Measurements from ENCODE around the gene MELTF. TPM values are rescaled to one million over a fixed set of nuclear protein-coding genes. Genes with fewer than 3 reads are reported as not detected.

The MELTF gene
- total RNA-seq, 1 experiment from 2014 or later = 7.3 TPM

DNA sequence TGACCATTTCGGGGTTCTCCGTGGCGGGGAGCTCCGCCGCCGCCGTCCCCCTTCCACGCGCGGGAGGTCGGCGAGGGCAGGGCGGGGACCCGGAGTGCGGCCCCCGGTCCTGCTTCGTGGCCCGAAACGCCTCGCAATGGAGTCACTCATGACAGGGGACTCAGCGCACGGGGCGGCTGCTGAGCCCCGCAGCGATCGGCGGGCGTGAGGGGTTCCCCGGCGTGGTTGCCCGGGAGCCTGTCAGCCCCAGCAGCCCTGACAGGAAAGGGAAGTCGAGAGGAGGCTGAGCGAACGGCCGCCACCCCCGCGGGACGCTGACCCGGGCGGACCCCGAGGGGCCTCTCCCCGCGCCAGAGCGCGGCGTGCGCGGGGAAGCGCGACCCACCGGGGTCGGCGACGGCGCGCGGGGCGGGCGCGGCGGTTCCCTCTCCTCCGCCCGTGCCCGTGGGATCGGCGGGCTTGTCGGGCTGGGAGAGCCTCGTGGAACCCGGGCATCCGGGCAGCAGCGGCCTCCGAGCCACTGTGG, 60.4 kb downstream of the MELTF start:
- peaks cover 10% of the 10 kb centered on the region for H3K4me1 Mint-ChIP-seq

DNA sequence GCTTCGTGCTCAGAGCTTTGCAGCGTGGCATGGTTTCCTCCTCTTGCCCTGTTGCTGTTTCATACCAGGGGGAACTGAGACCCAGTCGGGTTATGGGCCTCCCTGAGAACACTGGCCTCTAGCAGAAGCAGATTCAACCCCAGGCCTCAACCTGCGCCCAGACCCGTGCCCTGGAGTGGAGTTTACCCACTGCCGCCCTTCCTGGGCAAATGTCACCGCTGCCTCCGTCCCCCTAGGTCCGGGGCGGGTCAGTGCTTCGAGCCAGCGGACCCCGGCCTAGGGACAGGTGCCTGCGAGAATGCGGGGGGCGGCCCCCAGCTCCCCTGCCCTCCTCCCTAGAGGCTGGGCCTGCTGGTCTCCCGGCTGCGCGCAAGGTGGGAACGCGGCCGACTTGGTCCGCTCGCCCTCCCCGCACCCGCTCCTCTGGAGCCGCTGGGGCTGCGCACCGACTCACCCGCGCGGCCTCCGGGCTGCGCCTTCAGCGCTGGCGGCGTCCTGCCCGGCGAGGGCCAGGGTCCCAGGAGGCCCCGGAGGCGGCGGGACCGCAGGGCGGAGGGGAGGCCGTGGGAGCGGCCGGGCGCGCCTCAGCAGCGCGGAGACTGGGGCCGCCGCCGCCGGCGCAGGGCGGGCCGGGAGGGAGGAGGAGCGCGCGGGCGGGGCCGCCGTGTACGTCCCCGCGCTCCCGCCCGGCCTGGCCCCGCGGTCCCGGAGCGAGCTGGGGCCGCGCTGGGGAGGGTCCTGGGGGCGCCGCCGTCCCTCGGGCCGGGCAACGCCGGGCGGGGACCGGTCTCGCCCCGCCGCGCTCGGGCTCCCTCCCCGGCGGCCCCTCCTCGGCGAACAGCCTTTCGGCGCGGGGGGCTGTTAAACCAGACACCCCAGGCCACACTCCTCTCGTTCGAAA, 61.1 kb downstream of the MELTF start, which contains the start of gene PIGZ:
PIGZ (minus strand) TSS at position 601 of the 901 bp plus-strand sequence. CDS start 16,802 bp downstream, outside the sequence.
- Mint-ChIP-seq H3K27me3 (ENCODE audit: low read depth) (peaks cover 74% of the 10 kb centered on the region), H3K27ac (no peak within 1 kb of the TSS), H3K4me3 (peak within 1 kb of the TSS; percentile 66), H3K4me1 (peaks cover 10% of the 10 kb centered on the region), H3K9me3 (peaks cover 3% of the 10 kb centered on the region; the same call in 1 of the 2 replicates), H3K36me3 (peaks cover 3% of the 10 kb centered on the region; the same call in 1 of the 2 replicates)
- TF ChIP-seq CBFB (CRISPR knock-in tag; IDR thresholded peaks at IDR 0.05; ENCODE audit: low read depth) (0 out of 2 replicates have a peak, but pooled peaks have one; percentile 1), ZNF263 (CRISPR knock-in tag; IDR thresholded peaks at IDR 0.05; ENCODE audit: low read depth) (no peak), CREM (CRISPR knock-in tag; IDR thresholded peaks at IDR 0.05) (0 out of 2 replicates have a peak, but pooled peaks have one; percentile 26), FOXP1 (CRISPR knock-in tag; IDR thresholded peaks at IDR 0.05; ENCODE audit: borderline replicate concordance) (0 out of 2 replicates have a peak, but pooled peaks have one; percentile 34)
- TF ChIP-seq, protein P1, sequence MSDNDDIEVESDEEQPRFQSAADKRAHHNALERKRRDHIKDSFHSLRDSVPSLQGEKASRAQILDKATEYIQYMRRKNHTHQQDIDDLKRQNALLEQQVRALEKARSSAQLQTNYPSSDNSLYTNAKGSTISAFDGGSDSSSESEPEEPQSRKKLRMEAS (CRISPR knock-in tag; IDR thresholded peaks at IDR 0.05) = peak; percentile 43; the same call in 1 of the 2 replicates
- ChIA-PET POLR2A (no interaction called here), CTCF (interaction anchor here (0.7 kb wide), 1 partner anchor 440 kb away, joined by 3 read pairs; no protein-coding TSS in a partner anchor)
- ATAC-seq (peak; percentile 49), DNase-seq (ENCODE audit: low spot score) (peak; percentile 50)

More for the DNA sequence above, 60.4 kb downstream of the MELTF start:
- TF ChIP-seq TEAD1 (CRISPR knock-in tag; IDR thresholded peaks at IDR 0.05) (no peak), KAT7 (CRISPR knock-in tag; IDR thresholded peaks at IDR 0.05; ENCODE audit: borderline replicate concordance) (peak; percentile 42; the same call in 1 of the 2 replicates), ATF1 (CRISPR knock-in tag; IDR thresholded peaks at IDR 0.05) (no peak), GABPB1 (CRISPR knock-in tag; IDR thresholded peaks at IDR 0.05) (no peak), SOX15 (CRISPR knock-in tag; IDR thresholded peaks at IDR 0.05) (no peak), RELA (CRISPR knock-in tag; IDR thresholded peaks at IDR 0.05; ENCODE audit: borderline replicate concordance) (no peak)
- TF ChIP-seq, protein P2, sequence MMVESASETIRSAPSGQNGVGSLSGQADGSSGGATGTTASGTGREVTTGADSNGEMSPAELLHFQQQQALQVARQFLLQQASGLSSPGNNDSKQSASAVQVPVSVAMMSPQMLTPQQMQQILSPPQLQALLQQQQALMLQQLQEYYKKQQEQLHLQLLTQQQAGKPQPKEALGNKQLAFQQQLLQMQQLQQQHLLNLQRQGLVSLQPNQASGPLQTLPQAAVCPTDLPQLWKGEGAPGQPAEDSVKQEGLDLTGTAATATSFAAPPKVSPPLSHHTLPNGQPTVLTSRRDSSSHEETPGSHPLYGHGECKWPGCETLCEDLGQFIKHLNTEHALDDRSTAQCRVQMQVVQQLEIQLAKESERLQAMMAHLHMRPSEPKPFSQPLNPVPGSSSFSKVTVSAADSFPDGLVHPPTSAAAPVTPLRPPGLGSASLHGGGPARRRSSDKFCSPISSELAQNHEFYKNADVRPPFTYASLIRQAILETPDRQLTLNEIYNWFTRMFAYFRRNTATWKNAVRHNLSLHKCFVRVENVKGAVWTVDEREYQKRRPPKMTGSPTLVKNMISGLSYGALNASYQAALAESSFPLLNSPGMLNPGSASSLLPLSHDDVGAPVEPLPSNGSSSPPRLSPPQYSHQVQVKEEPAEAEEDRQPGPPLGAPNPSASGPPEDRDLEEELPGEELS (CRISPR knock-in tag; IDR thresholded peaks at IDR 0.05) = 0 out of 2 replicates have a peak, but pooled peaks have one; percentile 19
- TF ChIP-seq, protein P3, sequence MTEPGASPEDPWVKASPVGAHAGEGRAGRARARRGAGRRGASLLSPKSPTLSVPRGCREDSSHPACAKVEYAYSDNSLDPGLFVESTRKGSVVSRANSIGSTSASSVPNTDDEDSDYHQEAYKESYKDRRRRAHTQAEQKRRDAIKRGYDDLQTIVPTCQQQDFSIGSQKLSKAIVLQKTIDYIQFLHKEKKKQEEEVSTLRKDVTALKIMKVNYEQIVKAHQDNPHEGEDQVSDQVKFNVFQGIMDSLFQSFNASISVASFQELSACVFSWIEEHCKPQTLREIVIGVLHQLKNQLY (CRISPR knock-in tag; IDR thresholded peaks at IDR 0.05) = no peak
- TF ChIP-seq, protein P4, sequence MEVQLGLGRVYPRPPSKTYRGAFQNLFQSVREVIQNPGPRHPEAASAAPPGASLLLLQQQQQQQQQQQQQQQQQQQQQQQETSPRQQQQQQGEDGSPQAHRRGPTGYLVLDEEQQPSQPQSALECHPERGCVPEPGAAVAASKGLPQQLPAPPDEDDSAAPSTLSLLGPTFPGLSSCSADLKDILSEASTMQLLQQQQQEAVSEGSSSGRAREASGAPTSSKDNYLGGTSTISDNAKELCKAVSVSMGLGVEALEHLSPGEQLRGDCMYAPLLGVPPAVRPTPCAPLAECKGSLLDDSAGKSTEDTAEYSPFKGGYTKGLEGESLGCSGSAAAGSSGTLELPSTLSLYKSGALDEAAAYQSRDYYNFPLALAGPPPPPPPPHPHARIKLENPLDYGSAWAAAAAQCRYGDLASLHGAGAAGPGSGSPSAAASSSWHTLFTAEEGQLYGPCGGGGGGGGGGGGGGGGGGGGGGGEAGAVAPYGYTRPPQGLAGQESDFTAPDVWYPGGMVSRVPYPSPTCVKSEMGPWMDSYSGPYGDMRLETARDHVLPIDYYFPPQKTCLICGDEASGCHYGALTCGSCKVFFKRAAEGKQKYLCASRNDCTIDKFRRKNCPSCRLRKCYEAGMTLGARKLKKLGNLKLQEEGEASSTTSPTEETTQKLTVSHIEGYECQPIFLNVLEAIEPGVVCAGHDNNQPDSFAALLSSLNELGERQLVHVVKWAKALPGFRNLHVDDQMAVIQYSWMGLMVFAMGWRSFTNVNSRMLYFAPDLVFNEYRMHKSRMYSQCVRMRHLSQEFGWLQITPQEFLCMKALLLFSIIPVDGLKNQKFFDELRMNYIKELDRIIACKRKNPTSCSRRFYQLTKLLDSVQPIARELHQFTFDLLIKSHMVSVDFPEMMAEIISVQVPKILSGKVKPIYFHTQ (CRISPR knock-in tag; IDR thresholded peaks at IDR 0.05) = no peak
- TF ChIP-seq, protein P5, sequence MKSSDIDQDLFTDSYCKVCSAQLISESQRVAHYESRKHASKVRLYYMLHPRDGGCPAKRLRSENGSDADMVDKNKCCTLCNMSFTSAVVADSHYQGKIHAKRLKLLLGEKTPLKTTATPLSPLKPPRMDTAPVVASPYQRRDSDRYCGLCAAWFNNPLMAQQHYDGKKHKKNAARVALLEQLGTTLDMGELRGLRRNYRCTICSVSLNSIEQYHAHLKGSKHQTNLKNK (CRISPR knock-in tag; IDR thresholded peaks at IDR 0.05) = no peak
- CTCF ChIA-PET = interaction anchor here (0.6 to 1.4 kb wide), 11 partner anchors 9 to 360 kb away, joined by 3 to 10 read pairs (median 4); partner anchors contain the start of genes MELTF and NCBP2
- ATAC-seq (peak; percentile 12; the same call in 1 of the 2 replicates), DNase-seq (ENCODE audit: low spot score) (no peak)
- Mint-ChIP-seq H3K36me3 (peaks cover 3% of the 10 kb centered on the region; the same call in 1 of the 2 replicates), H3K27ac (no peak overlapping the region), H3K4me3 (peak overlapping the region; percentile 56), H3K9me3 (peaks cover 3% of the 10 kb centered on the region; the same call in 1 of the 2 replicates), H3K27me3 (ENCODE audit: low read depth) (peaks cover 69% of the 10 kb centered on the region)
- POLR2A ChIA-PET = no interaction called here
